COLO829 (cell line): ENCODE results near the gene KCNH2.

Experiments used
- DNase-seq: peaks from one replicate; pipeline ENCODE4 v3.0.0; 2012; ENCODE audit warnings: low spot score

Gene KCNH2

DNA sequence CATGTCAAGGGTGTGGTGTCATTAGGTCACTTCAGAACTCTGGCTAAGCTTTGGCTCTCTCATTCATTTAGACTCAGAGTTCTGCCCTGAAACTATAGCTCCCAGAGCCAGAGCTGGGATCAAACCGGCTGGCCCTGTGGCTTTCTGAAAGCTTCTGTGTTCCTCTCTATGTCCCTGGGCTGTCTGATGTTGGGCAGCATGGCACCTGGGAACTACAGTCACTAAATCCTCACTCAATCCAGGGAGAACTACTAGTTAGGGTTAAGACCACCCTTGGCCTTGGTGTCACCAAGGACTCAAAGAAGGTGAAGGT, 32.9 kb upstream of the KCNH2 start:
- no peak for DNase-seq

- DNase-seq, result no peak
Measured at GRCh38 chr7:151010307-151011096, 32.4 kb upstream of the KCNH2 start.

- no peak for DNase-seq
Measured at GRCh38 chr7:151010037-151010306, 31.9 kb upstream of the KCNH2 start.

DNA sequence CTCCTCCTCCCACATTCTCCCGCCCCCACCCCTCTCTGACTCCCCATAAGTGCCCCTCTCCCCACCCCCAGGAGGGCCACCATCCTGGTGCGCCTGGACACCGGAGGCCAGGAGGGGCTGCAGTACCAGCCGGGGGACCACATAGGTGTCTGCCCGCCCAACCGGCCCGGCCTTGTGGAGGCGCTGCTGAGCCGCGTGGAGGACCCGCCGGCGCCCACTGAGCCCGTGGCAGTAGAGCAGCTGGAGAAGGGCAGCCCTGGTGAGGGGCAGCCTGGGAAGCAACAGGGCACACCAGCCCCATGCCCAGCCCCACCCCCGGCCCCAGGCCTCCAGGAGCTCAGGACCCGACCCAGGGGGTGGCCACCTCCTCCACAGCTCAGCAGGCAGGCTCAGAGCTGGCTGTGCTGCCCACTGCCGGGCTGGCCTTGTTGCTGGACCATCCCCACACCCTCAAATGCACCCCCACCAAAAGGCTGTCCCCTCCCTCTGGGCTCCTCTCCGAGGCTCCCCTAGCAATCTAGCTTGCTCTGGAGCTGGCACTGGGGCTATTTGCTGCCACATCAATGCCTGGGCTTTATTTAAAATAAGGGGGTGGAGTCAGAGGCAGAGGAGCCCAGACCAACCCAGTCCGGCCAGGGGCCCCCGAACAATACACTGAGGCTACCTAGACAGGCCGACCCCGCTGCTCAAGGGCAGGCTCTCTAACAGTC, 31.4 kb upstream of the KCNH2 start:
- DNase-seq, result no peak

DNA sequence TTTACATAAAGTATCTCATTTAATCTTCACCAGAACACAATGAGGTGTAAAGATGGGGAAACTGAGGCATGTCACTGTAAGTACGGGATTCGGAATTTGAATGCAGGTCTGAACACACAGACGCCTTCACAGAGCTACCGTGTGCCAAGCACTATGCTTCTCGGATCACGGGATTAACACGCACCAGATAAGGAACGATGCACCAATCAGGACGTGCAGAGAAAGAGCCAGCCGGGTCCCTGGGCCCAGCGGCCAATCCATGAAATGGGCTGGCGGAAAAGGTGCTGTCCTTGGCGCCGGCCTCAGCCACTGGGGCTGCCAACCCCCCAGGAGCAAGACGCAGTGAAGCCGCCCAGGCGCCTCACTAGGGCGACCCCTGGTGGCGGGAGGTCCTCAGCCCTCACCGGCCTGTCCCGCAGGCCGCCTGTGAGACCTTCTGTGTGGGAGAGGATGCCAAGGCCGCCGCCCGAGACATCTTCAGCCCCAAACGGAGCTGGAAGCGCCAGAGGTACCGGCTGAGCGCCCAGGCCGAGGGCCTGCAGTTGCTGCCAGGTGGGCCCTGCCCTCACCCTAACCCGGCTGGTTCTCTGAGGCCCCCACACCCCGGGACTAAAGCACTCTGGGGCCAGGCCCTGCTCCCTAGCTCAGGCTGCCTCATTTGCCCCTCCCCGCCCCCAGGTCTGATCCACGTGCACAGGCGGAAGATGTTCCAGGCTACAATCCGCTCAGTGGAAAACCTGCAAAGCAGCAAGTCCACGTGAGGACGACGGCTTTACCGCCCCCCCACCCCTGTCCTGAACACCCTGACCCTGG, 30.6 kb upstream of the KCNH2 start:
- peak; percentile 62 for DNase-seq

GRCh38 chr7:151008143-151008510, 30.0 kb upstream of the KCNH2 start:
- DNase-seq, result no peak

GRCh38 chr7:151007469-151007898, 29.4 kb upstream of the KCNH2 start:
- DNase-seq, result no peak

GRCh38 chr7:151006590-151007300, 28.6 kb upstream of the KCNH2 start:
- DNase-seq, result no peak

- no peak for DNase-seq
Measured at GRCh38 chr7:151005566-151005965, 27.4 kb upstream of the KCNH2 start.

DNA sequence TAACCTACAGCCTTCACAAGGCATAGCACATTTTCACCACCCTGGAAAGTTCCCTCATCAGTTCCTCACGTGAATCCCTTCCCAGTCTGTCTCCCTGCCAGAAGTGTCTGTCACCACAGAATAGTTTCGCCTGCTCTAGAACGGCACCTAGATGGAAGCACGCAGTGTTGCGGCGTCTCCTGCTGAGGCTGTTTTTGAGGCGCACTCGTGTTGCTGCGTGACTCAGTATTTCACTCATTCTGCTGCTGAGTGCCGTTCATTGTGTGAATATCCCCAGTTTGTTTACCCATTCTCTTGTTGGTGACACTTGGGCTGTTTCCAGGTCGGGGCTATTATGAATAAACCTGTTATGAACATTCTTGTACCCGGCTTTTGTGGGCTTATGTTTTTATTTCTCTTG, 25.5 kb upstream of the KCNH2 start:
- DNase-seq, result no peak

DNA sequence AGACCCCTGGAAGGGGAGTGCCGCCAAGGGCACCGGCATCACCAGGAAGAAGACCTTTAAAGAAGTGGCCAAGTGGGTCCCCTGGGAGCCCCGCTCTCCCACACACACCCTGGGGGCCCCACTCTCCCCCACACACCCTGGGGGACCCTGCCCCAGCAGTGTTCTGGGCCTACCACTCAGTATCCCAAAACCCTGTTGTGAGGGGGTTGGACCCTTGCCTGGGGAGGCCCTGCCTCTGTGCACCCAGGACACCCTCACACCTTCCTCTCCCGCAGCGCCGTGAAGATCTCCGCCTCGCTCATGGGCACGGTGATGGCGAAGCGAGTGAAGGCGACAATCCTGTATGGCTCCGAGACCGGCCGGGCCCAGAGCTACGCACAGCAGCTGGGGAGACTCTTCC, 23.4 kb upstream of the KCNH2 start:
- no peak for DNase-seq

DNA sequence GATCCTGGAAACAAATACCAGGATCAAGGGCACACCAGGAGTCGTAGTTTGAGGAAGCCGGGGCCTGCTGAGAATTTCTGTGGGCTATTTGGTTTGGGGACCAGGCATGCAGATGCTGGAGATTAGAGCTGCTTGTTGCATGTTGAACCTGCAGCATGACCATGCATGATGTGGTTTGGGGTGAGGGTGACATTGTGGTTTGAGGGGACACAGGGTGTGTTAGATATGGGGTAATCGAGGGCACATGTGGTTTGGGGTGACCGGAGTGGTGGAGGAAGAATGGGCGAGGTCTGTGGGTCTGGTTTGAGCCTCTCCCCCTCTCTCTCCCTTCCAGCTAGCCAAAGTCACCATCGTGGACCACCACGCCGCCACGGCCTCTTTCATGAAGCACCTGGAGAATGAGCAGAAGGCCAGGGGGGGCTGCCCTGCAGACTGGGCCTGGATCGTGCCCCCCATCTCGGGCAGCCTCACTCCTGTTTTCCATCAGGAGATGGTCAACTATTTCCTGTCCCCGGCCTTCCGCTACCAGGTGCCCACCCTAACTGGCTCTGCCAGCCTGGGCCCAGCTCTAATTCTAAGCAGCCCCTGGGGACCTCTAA, 22.9 kb upstream of the KCNH2 start:
- DNase-seq, result no peak

- no peak for DNase-seq
Measured at GRCh38 chr7:150999497-151000230, 21.5 kb upstream of the KCNH2 start.

GRCh38 chr7:150999001-150999400, 20.9 kb upstream of the KCNH2 start:
- DNase-seq, result no peak

DNA sequence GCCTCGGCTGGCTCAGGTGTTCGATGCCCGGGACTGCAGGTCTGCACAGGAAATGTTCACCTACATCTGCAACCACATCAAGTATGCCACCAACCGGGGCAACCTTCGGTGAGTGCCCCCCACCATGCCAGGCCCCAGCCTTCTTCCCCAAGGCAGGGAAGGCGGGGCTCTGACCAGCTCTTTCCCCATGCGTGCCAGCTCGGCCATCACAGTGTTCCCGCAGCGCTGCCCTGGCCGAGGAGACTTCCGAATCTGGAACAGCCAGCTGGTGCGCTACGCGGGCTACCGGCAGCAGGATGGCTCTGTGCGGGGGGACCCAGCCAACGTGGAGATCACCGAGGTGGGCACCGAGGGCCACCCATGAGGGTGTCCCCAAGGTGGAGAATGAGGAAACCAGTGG, 20.2 kb upstream of the KCNH2 start:
- DNase-seq, result no peak

DNA sequence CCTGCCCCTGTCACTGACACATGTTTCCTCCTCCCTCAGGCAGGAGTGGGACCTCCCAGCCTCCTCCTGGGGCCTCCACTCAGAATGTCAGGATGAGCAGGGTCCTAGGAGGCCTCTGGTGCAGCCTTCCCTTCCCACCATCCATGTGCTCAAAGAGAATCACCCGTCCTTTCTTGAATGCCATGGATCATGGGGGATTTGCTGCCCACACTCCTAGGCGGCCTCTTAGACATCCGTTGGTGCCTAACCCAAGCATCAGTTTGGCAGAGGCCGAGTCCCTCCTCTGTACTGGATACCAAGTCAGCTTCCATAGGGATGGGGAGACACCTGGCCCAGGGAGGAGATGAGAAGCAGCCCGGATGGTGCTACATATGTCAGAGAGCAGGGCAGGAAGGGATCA, 19.7 kb upstream of the KCNH2 start:
- no peak for DNase-seq

- no peak for DNase-seq
Measured at GRCh38 chr7:150997075-150997511, 19.0 kb upstream of the KCNH2 start.

DNA sequence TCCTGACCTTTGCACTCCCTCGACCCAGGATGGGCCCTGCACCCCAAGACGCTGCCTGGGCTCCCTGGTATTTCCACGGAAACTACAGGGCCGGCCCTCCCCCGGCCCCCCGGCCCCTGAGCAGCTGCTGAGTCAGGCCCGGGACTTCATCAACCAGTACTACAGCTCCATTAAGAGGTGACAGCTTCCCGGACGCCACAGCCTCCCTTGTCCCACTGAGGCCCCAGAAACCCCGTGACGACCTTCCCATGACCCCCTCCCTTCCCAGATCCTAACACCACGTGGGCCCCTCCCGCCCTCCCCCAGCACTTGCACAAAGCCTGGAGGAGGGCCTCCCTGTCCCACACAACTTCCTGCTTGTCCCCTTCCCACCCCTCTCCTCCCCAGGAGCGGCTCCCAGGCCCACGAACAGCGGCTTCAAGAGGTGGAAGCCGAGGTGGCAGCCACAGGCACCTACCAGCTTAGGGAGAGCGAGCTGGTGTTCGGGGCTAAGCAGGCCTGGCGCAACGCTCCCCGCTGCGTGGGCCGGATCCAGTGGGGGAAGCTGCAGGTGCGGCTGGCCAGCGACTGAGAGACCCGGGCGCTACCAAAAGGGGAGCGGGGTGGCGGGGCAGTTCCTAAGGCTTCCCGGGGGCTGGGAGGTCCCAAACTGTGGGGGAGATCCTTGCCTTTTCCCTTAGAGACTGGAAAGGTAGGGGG, 18.4 kb upstream of the KCNH2 start:
- no peak for DNase-seq

DNA sequence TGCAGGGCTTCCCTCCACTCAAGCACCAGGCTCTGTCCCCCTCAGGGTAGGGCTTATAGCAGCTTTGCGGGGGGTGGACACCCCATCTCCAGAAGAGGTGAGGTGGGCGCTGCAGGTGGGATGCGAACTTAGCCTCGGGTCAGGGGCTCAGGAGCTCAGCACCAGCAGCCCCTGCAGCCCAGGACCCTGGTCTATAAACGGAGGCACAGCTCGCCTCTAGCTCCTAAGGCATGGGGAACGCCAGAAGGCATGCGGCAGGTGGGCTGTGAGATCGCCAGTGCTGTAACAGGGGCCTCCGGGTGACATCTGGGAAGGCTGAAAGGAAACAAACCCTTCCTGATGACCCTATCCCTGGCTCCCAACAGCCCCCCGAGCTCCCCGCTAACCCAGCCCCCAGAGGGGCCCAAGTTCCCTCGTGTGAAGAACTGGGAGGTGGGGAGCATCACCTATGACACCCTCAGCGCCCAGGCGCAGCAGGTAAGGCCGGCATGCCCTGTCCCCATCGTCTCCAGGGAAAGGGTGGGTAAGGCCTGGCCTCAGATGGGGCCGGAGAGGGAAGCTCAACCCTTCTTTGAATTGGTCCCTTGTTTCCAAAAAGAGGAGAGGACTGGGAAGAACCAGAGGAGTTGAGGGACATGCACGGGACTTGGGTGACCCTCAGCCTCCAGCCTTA, 16.9 kb upstream of the KCNH2 start:
- no peak for DNase-seq

DNA sequence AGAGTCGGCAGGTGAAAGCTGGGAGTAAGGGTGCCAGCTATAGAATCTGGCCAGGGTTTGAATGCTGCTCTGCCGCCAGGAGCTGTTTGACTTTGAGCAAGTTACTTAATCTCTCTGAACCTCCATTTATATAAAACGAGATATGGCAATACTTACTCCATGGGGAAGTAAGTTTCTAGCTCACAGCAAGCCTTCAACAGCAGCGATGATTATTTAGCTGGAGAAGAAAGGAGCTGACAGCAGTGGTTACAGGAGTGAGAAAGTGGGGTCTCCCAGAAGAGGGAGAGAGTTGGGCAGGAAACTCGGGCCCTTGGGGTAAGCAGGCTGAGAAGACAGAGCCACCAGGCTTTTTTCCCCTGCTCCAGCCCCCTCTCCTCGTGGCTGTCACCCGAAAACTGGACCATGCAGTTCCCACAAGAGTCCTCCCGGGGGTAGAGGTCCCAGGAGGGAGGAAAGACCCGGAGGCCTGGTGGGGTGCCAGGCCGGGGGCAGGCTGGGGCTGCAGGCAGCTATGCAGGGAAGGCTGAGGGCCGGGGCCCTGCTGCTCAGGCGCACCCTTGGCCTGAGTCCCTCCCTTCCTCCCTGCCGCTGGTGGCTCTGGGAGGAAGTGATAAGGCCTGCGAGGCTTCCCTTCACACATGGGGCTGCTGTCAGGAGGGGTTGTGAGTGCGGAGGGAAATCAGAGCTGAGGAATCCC, 16.2 kb upstream of the KCNH2 start:
- no peak for DNase-seq
